ENCODE data around the gene NUMB.

DNA sequence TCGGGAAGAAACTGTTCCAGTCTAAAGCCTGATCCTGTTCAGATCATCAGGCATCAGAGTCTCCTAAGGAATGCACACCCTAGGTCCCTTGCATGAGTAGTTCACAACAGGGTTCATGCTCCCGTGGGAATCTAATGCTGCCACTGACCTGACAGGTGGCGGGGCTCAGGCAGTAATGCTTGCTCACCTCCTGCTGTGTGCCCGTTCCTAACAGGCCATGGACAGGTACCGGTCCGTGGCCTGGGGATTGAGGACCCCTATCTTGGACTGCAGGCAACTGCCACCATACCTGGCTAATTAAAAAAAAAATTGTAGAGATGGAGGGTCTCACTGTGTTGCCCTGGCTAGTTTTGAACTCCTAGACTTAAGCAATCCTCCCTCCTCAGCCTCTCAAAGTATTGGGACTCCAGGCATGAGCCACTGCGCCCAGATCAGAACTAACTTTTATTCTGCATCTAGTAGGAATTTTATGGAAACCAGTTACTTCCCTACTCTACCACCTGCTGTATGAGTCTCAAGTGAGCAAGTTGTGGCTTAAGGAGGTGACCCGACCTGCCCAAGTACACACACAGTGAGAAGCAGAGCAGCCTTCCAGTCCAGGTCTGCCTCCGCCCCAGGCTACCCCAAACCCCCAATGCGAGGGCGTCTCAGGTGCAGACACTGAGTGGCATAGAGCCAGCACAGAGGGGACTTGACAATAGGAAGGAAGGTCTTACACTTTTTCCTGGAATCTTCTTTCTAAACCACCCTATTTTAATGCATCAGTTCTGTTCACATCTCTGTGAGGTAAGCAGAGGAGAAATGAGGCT is 223.6 kb downstream of the NUMB start:
- TF ChIP-seq, protein P1, sequence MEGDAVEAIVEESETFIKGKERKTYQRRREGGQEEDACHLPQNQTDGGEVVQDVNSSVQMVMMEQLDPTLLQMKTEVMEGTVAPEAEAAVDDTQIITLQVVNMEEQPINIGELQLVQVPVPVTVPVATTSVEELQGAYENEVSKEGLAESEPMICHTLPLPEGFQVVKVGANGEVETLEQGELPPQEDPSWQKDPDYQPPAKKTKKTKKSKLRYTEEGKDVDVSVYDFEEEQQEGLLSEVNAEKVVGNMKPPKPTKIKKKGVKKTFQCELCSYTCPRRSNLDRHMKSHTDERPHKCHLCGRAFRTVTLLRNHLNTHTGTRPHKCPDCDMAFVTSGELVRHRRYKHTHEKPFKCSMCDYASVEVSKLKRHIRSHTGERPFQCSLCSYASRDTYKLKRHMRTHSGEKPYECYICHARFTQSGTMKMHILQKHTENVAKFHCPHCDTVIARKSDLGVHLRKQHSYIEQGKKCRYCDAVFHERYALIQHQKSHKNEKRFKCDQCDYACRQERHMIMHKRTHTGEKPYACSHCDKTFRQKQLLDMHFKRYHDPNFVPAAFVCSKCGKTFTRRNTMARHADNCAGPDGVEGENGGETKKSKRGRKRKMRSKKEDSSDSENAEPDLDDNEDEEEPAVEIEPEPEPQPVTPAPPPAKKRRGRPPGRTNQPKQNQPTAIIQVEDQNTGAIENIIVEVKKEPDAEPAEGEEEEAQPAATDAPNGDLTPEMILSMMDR (IDR thresholded peaks at IDR 0.05), result no peak
- TF ChIP-seq POLR2A (IDR thresholded peaks at IDR 0.05), result no peak
